H1 (cell line): Measurements from ENCODE around the gene ELOVL6.

ENCODE experiments used
- BRCA1 ChIP-seq: IDR thresholded peaks from 2 replicates; pipeline ENCODE4 v1.6.1; 2012; ENCODE audit warnings: low read depth, low read length, improper control_type of control experiment
- EGR1 ChIP-seq: IDR thresholded peaks from 2 replicates; pipeline ENCODE4 v1.6.1; 2011; ENCODE audit warnings: low read depth, low read length, borderline replicate concordance
- EZH2 ChIP-seq: fragments of 200-600 bp; sonication (generic); IDR thresholded peaks from 2 replicates; pipeline ENCODE4 v1.7.1; 2012; ENCODE audit warnings: low read depth, mild to moderate bottlenecking, moderate library complexity, low read length, inconsistent platforms; ENCODE audit not compliant: severe bottlenecking
- GABPA ChIP-seq: IDR thresholded peaks from 2 replicates; pipeline ENCODE4 v1.6.1; 2011; ENCODE audit warnings: mild to moderate bottlenecking, low read length, moderate library complexity, borderline replicate concordance; ENCODE audit not compliant: insufficient read depth
- POLR2AphosphoS5 ChIP-seq: IDR thresholded peaks from 2 replicates; pipeline ENCODE4 v1.6.1; 2011; ENCODE audit warnings: low read depth, low read length
- RBBP5 ChIP-seq: IDR thresholded peaks from 2 replicates; pipeline ENCODE4 v1.7.1; 2012; ENCODE audit warnings: low read depth, mild to moderate bottlenecking, inconsistent platforms, low read length, moderate library complexity, borderline replicate concordance
- SP1 ChIP-seq: IDR thresholded peaks from 2 replicates; pipeline ENCODE4 v1.6.1; 2011; ENCODE audit warnings: low read depth, low read length
- YY1 ChIP-seq: IDR thresholded peaks from 2 replicates; pipeline ENCODE4 v1.6.1; 2011; ENCODE audit warnings: low read depth, mild to moderate bottlenecking, low read length
- TF ChIP-seq, protein P1 (sequence below), 3 experiments: IDR thresholded peaks; 1 replicate in 2 of 3; 2 replicates in 1 of 3; pipeline versions ENCODE4 v1.5.1 to v1.6.1; 2011; ENCODE audit warnings: low read length in 3 of 3, mild to moderate bottlenecking in 3 of 3, inconsistent platforms in 2 of 3, low read depth in 1 of 3, moderate library complexity in 1 of 3; ENCODE audit not compliant: insufficient read depth in 1 of 3; ENCODE audit errors: control extremely low read depth in 1 of 3

DNA sequence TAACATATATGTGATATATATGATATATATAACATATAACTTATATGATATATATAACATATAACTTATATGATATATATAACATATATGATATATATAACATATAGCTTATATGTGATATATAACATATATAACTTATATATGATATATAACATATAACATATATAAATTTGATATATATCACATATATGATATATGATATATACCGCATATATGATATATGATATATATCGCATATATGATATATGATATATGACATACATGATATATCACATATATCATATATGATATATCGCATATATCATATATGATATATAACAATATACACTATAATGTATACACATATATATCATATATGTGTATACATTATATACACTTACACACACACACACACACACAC is 114.3 kb downstream of the ELOVL6 start:
- TF ChIP-seq, protein P1, sequence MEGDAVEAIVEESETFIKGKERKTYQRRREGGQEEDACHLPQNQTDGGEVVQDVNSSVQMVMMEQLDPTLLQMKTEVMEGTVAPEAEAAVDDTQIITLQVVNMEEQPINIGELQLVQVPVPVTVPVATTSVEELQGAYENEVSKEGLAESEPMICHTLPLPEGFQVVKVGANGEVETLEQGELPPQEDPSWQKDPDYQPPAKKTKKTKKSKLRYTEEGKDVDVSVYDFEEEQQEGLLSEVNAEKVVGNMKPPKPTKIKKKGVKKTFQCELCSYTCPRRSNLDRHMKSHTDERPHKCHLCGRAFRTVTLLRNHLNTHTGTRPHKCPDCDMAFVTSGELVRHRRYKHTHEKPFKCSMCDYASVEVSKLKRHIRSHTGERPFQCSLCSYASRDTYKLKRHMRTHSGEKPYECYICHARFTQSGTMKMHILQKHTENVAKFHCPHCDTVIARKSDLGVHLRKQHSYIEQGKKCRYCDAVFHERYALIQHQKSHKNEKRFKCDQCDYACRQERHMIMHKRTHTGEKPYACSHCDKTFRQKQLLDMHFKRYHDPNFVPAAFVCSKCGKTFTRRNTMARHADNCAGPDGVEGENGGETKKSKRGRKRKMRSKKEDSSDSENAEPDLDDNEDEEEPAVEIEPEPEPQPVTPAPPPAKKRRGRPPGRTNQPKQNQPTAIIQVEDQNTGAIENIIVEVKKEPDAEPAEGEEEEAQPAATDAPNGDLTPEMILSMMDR (IDR thresholded peaks at IDR 0.05; ENCODE audit: control extremely low read depth in 1 of 3, insufficient read depth in 1 of 3, low read depth in 1 of 3, low read length in 3 of 3), result no peak
- no peak for TF ChIP-seq YY1
- no peak for TF ChIP-seq EZH2
- no peak for TF ChIP-seq POLR2AphosphoS5
- TF ChIP-seq RBBP5, result no peak
- TF ChIP-seq SP1, result no peak
- TF ChIP-seq BRCA1, result no peak
- TF ChIP-seq GABPA, result no peak
- TF ChIP-seq EGR1, result no peak
